Panc1 (cell line): Measurements from ENCODE around the gene GPC6. TPM values are rescaled to one million over a fixed set of nuclear protein-coding genes. Genes with fewer than 3 reads are reported as not detected.

Source experiments
- ATAC-seq: fragments of 200-7000 bp; cut with Tn5 transposase; 2 replicates; pipeline ENCODE4 v1.9.1; 2020; ENCODE audit warnings: mild to moderate bottlenecking, moderate library complexity
- BruUV-seq: library from RNA; stranded (reverse); fragments of 400-500 nt; replicated peaks from 2 replicates; lab custom pipeline; 2021; lab: Mats Ljungman, UMichigan
- CTCF ChIA-PET: fragments of 300-600 bp; sonication (Branson Sonifier 250); formaldehyde crosslinking; loops from one replicate; lab custom pipeline; 2022; ENCODE audit warnings: antibody characterized with exemption; lab: Charles Lee
- POLR2A ChIA-PET: fragments of 300-600 bp; sonication (Branson Sonifier 250); formaldehyde crosslinking; loops from one replicate; lab custom pipeline; 2022; ENCODE audit warnings: antibody characterized with exemption; lab: Charles Lee
- DNase-seq: peaks from one replicate; pipeline ENCODE4 v3.0.0-alpha.2; 2010; ENCODE audit warnings: low read depth, low spot score
- H3K27ac ChIP-seq: 2 replicates; pipeline ENCODE4 v1.5.1; 2011; ENCODE audit warnings: mild to moderate bottlenecking, low read length, inconsistent platforms
- H3K27me3 ChIP-seq: fragments of 200-500 bp; sonication (Bioruptor generic); 2 replicates; pipeline ENCODE4 v1.6.0; 2014; ENCODE audit warnings: low read length, inconsistent platforms; ENCODE audit not compliant: control insufficient read depth, insufficient read depth
- H3K36me3 ChIP-seq: fragments of 200-500 bp; sonication (Bioruptor generic); 2 replicates; pipeline ENCODE4 v1.5.1; 2014; ENCODE audit warnings: inconsistent platforms, mild to moderate bottlenecking, low read length, moderate library complexity; ENCODE audit not compliant: control insufficient read depth, insufficient read depth
- H3K4me1 ChIP-seq: 2 replicates; pipeline ENCODE4 v1.5.1; 2011; ENCODE audit warnings: inconsistent platforms, mild to moderate bottlenecking, low read length, moderate library complexity; ENCODE audit not compliant: control insufficient read depth, insufficient read depth
- H3K4me3 ChIP-seq, 2 experiments: 2 replicates each; pipeline ENCODE4 v1.5.1; 2011 to 2012; ENCODE audit warnings: low read depth in 2 of 2, low read length in 2 of 2, mild to moderate bottlenecking in 2 of 2, inconsistent platforms in 1 of 2, moderate library complexity in 1 of 2
- H3K9me3 ChIP-seq: fragments of 200-500 bp; sonication (Bioruptor generic); 2 replicates; pipeline ENCODE4 v1.5.1; 2014; ENCODE audit warnings: low read depth, mild to moderate bottlenecking, inconsistent platforms, low read length, moderate library complexity; ENCODE audit not compliant: control insufficient read depth, insufficient read depth
- POLR2AphosphoS5 ChIP-seq: IDR thresholded peaks from 2 replicates; pipeline ENCODE4 v1.6.1; 2012; ENCODE audit warnings: mild to moderate bottlenecking, low read depth, low read length, moderate library complexity
- SIN3A ChIP-seq: IDR thresholded peaks from 2 replicates; pipeline ENCODE4 v1.6.1; 2012; ENCODE audit warnings: low read depth, mild to moderate bottlenecking, low read length, moderate library complexity, borderline replicate concordance; ENCODE audit not compliant: insufficient read depth
- TCF7L2 ChIP-seq: IDR thresholded peaks from 2 replicates; pipeline ENCODE4 v1.6.1; 2011; ENCODE audit warnings: mild to moderate bottlenecking, low read depth, low read length, inconsistent platforms
- in situ Hi-C: cut with HindIII; loops from 2 replicates; pipeline ENCODE4 v1.10.0; 2016; ENCODE audit warnings: low sequenced_read_pairs, low pct_unique_long_range_greater_than_20kb
- intact Hi-C: fragments of 100-400 bp; cut with micrococcal nuclease; formaldehyde crosslinking; loops from one replicate; pipeline ENCODE4 v1.10.0; 2022; ENCODE audit not compliant: unreplicated experiment
- total RNA-seq: library from RNA; stranded (reverse); gene quantifications from one replicate; pipeline ENCODE4 v1.2.1, GENCODE V29; 2021; ENCODE audit not compliant: unreplicated experiment
- TF ChIP-seq, protein P1 (sequence below), 2 experiments: IDR thresholded peaks; 2 replicates each; pipeline ENCODE4 v1.6.1; 2011 to 2012; ENCODE audit warnings: low read depth in 2 of 2, control low read depth in 1 of 2, low read length in 1 of 2, mild to moderate bottlenecking in 1 of 2, moderate library complexity in 1 of 2; ENCODE audit not compliant: insufficient read depth in 1 of 2
- TF ChIP-seq, protein P2 (sequence below): fragments of 450-650 bp; IDR thresholded peaks from 2 replicates; pipeline ENCODE4 v1.5.1; 2017; ENCODE audit warnings: mild to moderate bottlenecking

GPC6 gene
- total RNA-seq, 1 experiment from 2014 or later = 4.8 TPM

DNA sequence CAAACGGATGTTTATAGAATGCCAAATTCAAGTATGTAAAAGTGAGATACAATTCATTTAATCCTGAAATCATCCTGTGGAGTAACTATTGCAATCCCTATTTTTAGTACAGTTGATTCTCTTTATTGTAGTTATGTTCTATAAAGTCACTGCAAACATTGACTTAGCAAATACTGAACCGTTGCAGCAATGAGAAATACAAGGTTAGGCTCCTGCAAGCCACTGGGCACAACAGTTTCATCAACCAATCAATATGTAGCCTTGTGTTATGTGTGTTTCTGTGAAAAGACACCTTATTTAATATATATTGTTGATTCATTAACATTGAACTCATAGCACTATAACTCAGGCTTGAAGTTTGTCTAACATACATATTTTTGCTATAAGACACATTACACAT lies 1078.4 kb downstream of the GPC6 start:
- Histone ChIP-seq H3K9me3 (no peaks in the 10 kb centered on the region), H3K27ac (no peak overlapping the region), H3K36me3 (no peaks in the 10 kb centered on the region), H3K27me3 (no peaks in the 10 kb centered on the region), H3K4me1 (no peaks in the 10 kb centered on the region), H3K4me3 (no peak overlapping the region)
- intact Hi-C loops (no loop called here), in situ Hi-C loops (no loop called here)
- DNase-seq (no peak), ATAC-seq (no peak)
- CTCF ChIA-PET = no interaction called here
- no TSS peak for BruUV-seq
- POLR2A ChIA-PET = no interaction called here
- TF ChIP-seq, protein P1, sequence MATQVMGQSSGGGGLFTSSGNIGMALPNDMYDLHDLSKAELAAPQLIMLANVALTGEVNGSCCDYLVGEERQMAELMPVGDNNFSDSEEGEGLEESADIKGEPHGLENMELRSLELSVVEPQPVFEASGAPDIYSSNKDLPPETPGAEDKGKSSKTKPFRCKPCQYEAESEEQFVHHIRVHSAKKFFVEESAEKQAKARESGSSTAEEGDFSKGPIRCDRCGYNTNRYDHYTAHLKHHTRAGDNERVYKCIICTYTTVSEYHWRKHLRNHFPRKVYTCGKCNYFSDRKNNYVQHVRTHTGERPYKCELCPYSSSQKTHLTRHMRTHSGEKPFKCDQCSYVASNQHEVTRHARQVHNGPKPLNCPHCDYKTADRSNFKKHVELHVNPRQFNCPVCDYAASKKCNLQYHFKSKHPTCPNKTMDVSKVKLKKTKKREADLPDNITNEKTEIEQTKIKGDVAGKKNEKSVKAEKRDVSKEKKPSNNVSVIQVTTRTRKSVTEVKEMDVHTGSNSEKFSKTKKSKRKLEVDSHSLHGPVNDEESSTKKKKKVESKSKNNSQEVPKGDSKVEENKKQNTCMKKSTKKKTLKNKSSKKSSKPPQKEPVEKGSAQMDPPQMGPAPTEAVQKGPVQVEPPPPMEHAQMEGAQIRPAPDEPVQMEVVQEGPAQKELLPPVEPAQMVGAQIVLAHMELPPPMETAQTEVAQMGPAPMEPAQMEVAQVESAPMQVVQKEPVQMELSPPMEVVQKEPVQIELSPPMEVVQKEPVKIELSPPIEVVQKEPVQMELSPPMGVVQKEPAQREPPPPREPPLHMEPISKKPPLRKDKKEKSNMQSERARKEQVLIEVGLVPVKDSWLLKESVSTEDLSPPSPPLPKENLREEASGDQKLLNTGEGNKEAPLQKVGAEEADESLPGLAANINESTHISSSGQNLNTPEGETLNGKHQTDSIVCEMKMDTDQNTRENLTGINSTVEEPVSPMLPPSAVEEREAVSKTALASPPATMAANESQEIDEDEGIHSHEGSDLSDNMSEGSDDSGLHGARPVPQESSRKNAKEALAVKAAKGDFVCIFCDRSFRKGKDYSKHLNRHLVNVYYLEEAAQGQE (IDR thresholded peaks at IDR 0.05; ENCODE audit: insufficient read depth in 1 of 2, low read depth in 2 of 2, low read length in 1 of 2) = no peak
- TF ChIP-seq SIN3A = no peak
- no peak for TF ChIP-seq POLR2AphosphoS5
- TF ChIP-seq TCF7L2 = no peak
- TF ChIP-seq, protein P2, sequence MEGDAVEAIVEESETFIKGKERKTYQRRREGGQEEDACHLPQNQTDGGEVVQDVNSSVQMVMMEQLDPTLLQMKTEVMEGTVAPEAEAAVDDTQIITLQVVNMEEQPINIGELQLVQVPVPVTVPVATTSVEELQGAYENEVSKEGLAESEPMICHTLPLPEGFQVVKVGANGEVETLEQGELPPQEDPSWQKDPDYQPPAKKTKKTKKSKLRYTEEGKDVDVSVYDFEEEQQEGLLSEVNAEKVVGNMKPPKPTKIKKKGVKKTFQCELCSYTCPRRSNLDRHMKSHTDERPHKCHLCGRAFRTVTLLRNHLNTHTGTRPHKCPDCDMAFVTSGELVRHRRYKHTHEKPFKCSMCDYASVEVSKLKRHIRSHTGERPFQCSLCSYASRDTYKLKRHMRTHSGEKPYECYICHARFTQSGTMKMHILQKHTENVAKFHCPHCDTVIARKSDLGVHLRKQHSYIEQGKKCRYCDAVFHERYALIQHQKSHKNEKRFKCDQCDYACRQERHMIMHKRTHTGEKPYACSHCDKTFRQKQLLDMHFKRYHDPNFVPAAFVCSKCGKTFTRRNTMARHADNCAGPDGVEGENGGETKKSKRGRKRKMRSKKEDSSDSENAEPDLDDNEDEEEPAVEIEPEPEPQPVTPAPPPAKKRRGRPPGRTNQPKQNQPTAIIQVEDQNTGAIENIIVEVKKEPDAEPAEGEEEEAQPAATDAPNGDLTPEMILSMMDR = no peak

GRCh38 chr13:94305463-94305862 lies 1078.9 kb downstream of the GPC6 start:
- no peak for DNase-seq
- no TSS peak for BruUV-seq
- TF ChIP-seq TCF7L2 (no peak), SIN3A (no peak)
- TF ChIP-seq, protein P1 (IDR thresholded peaks at IDR 0.05; ENCODE audit: insufficient read depth in 1 of 2, low read depth in 2 of 2, low read length in 1 of 2) = no peak

More at GRCh38 chr13:94305463-94305862, 1078.9 kb downstream of the GPC6 start:
- in situ Hi-C loops = no loop called here
- Histone ChIP-seq H3K4me3 (no peak overlapping the region), H3K4me1 (no peaks in the 10 kb centered on the region), H3K27ac (no peak overlapping the region), H3K27me3 (no peaks in the 10 kb centered on the region), H3K36me3 (no peaks in the 10 kb centered on the region), H3K9me3 (no peaks in the 10 kb centered on the region)
- ChIA-PET CTCF (no interaction called here), POLR2A (no interaction called here)
- ATAC-seq = no peak
- intact Hi-C loops = no loop called here
